Loucy (cell line): Measurements from ENCODE around the gene SLC25A6.

Experiments
- H2AFZ ChIP-seq: fragments of 200-600 bp; sonication (generic); 2 replicates; pipeline ENCODE4 v1.6.0; 2016; ENCODE audit warnings: antibody characterized with exemption, mild to moderate bottlenecking, low read length, moderate library complexity
- H3F3A ChIP-seq: fragments of 200-600 bp; 2 replicates; pipeline ENCODE4 v1.6.0; 2016; ENCODE audit warnings: antibody characterized with exemption, low read depth, mild to moderate bottlenecking
- H3K27me3 ChIP-seq: fragments of 200-600 bp; sonication (generic); 2 replicates; pipeline ENCODE4 v1.6.1; 2014; ENCODE audit warnings: low read length, mild to moderate bottlenecking; ENCODE audit not compliant: insufficient read depth, poor library complexity, severe bottlenecking
- H3K36me3 ChIP-seq: fragments of 200-600 bp; sonication (generic); 2 replicates; pipeline ENCODE4 v1.6.1; 2016; ENCODE audit warnings: low read length; ENCODE audit not compliant: insufficient read depth
- H3K4me1 ChIP-seq: fragments of 200-600 bp; sonication (generic); 2 replicates; pipeline ENCODE4 v1.5.1; 2014; ENCODE audit warnings: low read length, mild to moderate bottlenecking; ENCODE audit not compliant: insufficient read depth, poor library complexity, severe bottlenecking
- H3K4me2 ChIP-seq: fragments of 200-600 bp; sonication (generic); 2 replicates; pipeline ENCODE4 v1.6.0; 2014; ENCODE audit warnings: antibody characterized with exemption, low read length, low read depth, mild to moderate bottlenecking; ENCODE audit not compliant: poor library complexity, severe bottlenecking
- H3K4me3 ChIP-seq: fragments of 200-600 bp; sonication (generic); 2 replicates; pipeline ENCODE4 v1.5.1; 2014; ENCODE audit warnings: low read length, mild to moderate bottlenecking, mixed read lengths; ENCODE audit not compliant: poor library complexity, severe bottlenecking
- H3K79me2 ChIP-seq: fragments of 200-600 bp; sonication (generic); 2 replicates; pipeline ENCODE4 v1.6.1; 2014; ENCODE audit warnings: low read length; ENCODE audit not compliant: insufficient read depth
- H3K9ac ChIP-seq: fragments of 200-600 bp; sonication (generic); 2 replicates; pipeline ENCODE4 v1.6.0; 2014; ENCODE audit warnings: mild to moderate bottlenecking, low read depth, low read length, moderate library complexity; ENCODE audit not compliant: poor library complexity, severe bottlenecking
- H3K9me2 ChIP-seq: fragments of 200-600 bp; sonication (generic); replicated peaks from 2 replicates; pipeline ENCODE4 v1.6.1; 2016; ENCODE audit warnings: low read depth, low read length, mixed read lengths
- H3K9me3 ChIP-seq: fragments of 200-600 bp; sonication (generic); 2 replicates; pipeline ENCODE4 v1.6.1; 2014; ENCODE audit warnings: mild to moderate bottlenecking, antibody characterized with exemption, low read length, low read depth; ENCODE audit not compliant: insufficient read depth
- H4K20me1 ChIP-seq: fragments of 200-600 bp; sonication (generic); 2 replicates; pipeline ENCODE4 v1.6.0; 2014; ENCODE audit warnings: antibody characterized with exemption, low read length, mild to moderate bottlenecking; ENCODE audit not compliant: insufficient read depth, poor library complexity, severe bottlenecking
- CTCF ChIP-seq: fragments of 200-600 bp; sonication (generic); conservative IDR thresholded peaks from 2 replicates; pipeline ENCODE4 v1.5.1; 2014; ENCODE audit warnings: mild to moderate bottlenecking, antibody characterized with exemption, low read length
- EZH2phosphoT487 ChIP-seq: fragments of 200-600 bp; IDR thresholded peaks from 2 replicates; pipeline ENCODE4 v1.6.1; 2018; ENCODE audit warnings: antibody characterized with exemption, mild to moderate bottlenecking, moderate library complexity, borderline replicate concordance

SLC25A6 gene

DNA sequence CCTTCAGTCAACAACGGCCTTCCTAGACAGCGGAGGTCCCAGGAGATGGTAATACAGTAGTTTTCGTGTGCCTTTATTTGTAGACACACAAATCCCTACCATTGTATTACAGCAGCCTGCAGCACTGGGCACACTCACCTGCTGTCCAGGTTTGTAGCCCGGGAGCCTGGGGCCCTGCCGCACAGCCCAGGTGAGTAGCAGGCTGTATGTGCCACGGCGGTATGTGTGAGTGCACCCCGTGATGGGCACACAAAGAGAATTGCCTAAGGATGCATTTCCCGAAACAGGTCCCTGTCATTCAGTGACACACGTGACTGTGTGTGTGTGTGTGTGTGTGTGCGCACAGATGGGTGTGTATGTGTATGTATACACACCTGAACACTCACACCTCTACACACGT lies 8.1 kb upstream of the SLC25A6 start:
- Histone ChIP-seq H3K79me2 (peaks cover 11% of the 10 kb centered on the region; the same call in 1 of the 2 replicates), H4K20me1 (no peaks in the 10 kb centered on the region), H3K36me3 (peaks cover 21% of the 10 kb centered on the region; the same call in 1 of the 2 replicates), H3K9me2 (no peaks in the 10 kb centered on the region), H3K9ac (no peak overlapping the region), H3K27me3 (no peaks in the 10 kb centered on the region), H3F3A (no peaks in the 10 kb centered on the region), H3K4me3 (no peak overlapping the region), H2AFZ (no peak overlapping the region), H3K4me1 (no peaks in the 10 kb centered on the region), H3K4me2 (no peak overlapping the region), H3K9me3 (no peaks in the 10 kb centered on the region)
- no peak for TF ChIP-seq CTCF
- no peak for TF ChIP-seq EZH2phosphoT487

DNA sequence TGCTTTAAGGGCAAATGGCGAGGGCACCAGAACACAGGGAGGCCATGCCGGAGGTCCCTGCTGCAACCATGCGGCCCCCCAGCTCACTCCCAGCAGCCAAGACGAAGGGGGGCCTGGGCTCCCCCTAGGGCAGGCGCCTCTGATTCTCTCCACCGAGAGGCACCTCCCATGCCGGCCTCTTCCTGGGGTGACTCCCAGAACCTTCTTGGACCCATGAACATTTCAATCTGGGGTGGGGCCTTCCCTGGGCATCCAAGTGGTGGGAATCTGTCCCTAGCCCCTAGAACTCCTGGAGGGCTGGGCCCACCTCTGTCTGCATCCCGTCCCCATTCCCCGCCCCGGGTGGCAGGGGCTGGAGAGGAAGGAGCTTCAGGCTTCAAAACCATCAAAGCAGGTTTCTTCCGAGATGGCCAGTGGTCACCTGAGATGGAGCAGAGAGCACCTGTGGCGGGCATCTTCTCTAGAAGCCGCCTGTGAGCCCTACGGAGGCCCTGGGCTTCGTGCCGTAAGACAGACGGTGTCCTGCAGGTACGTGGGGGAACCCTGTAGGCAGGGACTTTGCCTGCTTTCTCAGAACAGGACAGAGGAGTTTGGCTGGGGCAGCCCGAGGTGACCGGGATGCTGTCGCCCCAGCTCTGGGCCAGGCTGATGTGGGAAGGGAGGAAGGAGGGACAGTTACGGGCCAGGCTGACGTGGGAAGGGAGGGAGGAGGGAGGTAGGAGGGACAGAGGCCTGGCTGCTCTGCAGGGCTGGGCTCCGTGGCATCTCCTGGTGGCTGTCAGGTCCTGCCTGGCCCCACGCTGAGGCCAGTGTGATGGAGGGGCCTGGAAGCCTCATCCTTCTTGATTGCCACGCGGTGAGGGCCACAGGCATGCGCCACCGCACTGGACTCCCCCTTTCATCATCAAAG lies 6.8 kb upstream of the SLC25A6 start:
- Histone ChIP-seq H4K20me1 (no peaks in the 10 kb centered on the region), H3K9me2 (no peaks in the 10 kb centered on the region), H3K9ac (no peak overlapping the region), H3K4me1 (peaks cover 3% of the 10 kb centered on the region), H3K9me3 (no peaks in the 10 kb centered on the region), H3K27me3 (no peaks in the 10 kb centered on the region), H3F3A (no peaks in the 10 kb centered on the region), H3K4me3 (no peak overlapping the region), H3K36me3 (peaks cover 9% of the 10 kb centered on the region; the same call in 1 of the 2 replicates), H3K79me2 (peaks cover 24% of the 10 kb centered on the region), H2AFZ (no peak overlapping the region), H3K4me2 (no peak overlapping the region)
- TF ChIP-seq CTCF (no peak), EZH2phosphoT487 (no peak)

DNA sequence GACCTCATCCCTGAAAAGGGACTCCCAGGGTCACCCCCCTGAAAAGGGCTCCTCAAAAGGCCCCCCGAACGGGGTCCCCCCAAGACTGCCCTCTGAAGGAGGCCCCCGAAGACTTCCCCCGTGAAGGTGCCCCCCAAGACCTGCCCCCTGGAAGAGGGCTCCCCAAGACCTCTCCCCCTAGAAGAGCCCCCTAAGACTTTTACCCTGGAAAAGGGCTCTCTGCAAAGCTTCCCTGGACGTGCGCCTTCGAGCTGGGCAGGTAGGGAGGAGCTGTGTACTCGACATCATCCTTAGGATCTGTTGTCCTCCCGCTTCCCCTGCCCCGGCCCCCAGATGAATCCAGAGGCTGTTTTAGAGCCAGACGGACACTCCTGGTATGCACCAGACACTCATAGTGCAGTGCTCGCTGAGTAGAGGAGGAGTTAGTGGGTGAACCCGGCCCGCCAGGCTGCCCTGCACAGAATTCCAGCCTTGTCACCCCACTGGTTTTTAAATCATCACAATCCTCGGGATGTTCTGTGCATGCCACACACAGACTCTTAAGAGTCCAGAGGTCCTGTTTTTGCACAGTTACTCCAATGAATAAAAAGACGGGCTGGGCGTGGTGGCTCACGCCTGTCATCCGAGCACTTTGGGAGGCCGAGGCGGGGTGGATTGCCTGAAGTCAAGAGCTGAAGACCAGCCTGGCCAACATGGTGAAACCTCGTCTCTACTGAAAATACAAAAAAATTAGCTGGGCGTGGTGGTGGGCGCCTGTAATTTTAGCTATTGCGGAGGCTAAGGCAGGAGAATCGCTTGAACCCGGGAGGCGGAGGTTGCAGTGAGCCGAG lies 5.7 kb upstream of the SLC25A6 start:
- H4K20me1 ChIP-seq: no peaks in the 10 kb centered on the region
- H3K36me3 ChIP-seq: no peaks in the 10 kb centered on the region
- H3K27me3 ChIP-seq: no peaks in the 10 kb centered on the region

More for the DNA sequence above, 5.7 kb upstream of the SLC25A6 start:
- Histone ChIP-seq H3F3A (no peaks in the 10 kb centered on the region), H3K9me3 (no peaks in the 10 kb centered on the region), H2AFZ (no peak overlapping the region), H3K9ac (no peak overlapping the region), H3K4me2 (no peak overlapping the region), H3K9me2 (no peaks in the 10 kb centered on the region), H3K4me3 (no peak overlapping the region), H3K79me2 (peaks cover 32% of the 10 kb centered on the region), H3K4me1 (peaks cover 3% of the 10 kb centered on the region)
- no peak for TF ChIP-seq CTCF
- no peak for TF ChIP-seq EZH2phosphoT487
